ENCODE data around the gene MGAT5B.
A peak's percentile ranks its signal among the peaks of the same experiment; 100 is the strongest.

MGAT5B gene

DNA sequence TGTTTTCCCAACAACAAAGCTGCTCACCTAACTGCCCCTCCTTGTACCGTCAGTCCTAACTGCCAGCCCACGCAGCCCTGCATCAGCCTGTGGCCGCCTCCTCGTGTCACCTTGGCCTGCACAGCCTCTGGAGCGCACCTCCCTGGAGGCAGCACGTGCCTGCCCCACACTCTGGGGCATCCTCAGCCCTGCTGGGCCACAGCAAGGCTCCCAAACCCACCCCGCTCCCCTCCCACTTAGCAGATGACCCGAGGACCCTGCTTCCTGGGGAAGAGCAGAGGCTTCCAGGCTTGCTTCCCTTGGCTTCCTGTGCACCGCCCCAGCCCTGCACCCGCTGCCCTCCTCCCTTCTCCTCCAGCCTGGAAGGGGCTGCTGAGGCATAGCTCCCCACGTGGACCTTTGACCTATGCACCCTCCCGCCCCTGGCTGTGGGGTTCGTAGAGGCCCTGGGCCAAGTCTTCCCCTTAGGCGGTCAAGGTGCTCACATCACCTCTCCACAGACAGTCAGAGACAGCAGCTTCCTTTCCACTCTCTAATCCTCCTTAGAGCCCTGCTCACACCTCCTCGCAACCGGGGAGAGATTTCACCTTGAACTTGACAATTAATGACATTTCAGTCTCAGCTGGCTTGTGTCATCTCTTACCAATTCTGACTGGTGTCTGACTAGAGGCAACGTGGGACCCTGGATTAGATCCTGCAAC is 115.0 kb downstream of the MGAT5B start:
- Histone ChIP-seq H3K27me3 (ENCODE audit: control insufficient read depth, insufficient read depth, low read length, poor library complexity, severe bottlenecking) (no peaks in the 10 kb centered on the region), H3K4me3 (ENCODE audit: insufficient read depth, low read depth, low read length) (no peak overlapping the region), H3K4me1 (ENCODE audit: control insufficient read depth, insufficient read depth, low read length) (peaks cover 10% of the 10 kb centered on the region), H3K27ac (ENCODE audit: insufficient read depth, low read depth, low read length, poor library complexity, severe bottlenecking) (no peak overlapping the region), H3K9me3 (ENCODE audit: control insufficient read depth, low read length) (no peaks in the 10 kb centered on the region), H3K36me3 (ENCODE audit: control insufficient read depth, insufficient read depth, low read length) (no peaks in the 10 kb centered on the region)
- WGBS, 2 experiments: 71 to 74% methylated on average over 17 of the region's 17 CpGs

DNA sequence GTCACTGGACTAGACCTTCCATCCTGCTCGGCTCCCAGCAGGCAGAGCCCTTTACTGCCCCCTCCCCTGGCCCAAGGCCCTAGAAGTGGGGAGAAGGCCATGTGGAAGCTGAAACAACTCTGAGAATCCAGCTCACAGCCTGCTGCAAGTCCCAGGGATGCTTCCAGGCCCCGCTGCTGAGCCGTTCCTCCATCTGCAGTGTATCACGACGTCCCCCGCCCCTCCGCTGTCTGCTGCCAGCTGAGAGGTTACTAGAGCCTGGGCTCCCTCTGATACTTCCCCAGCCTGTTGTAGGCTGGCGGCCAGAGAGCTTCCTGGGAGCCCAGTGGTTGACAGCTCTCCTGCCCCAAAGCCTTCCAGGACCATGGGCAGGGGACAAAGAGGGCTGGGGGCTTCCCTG is 118.2 kb downstream of the MGAT5B start:
- Histone ChIP-seq H3K36me3 (ENCODE audit: control insufficient read depth, insufficient read depth, low read length) (no peaks in the 10 kb centered on the region), H3K27ac (ENCODE audit: insufficient read depth, low read depth, low read length, poor library complexity, severe bottlenecking) (no peak overlapping the region), H3K27me3 (ENCODE audit: control insufficient read depth, insufficient read depth, low read length, poor library complexity, severe bottlenecking) (no peaks in the 10 kb centered on the region), H3K4me3 (ENCODE audit: insufficient read depth, low read depth, low read length) (no peak overlapping the region), H3K4me1 (ENCODE audit: control insufficient read depth, insufficient read depth, low read length) (peaks cover 10% of the 10 kb centered on the region), H3K9me3 (ENCODE audit: control insufficient read depth, low read length) (no peaks in the 10 kb centered on the region)
- 68 to 69% methylated on average over 8 of the region's 8 CpGs for WGBS, 2 experiments

DNA sequence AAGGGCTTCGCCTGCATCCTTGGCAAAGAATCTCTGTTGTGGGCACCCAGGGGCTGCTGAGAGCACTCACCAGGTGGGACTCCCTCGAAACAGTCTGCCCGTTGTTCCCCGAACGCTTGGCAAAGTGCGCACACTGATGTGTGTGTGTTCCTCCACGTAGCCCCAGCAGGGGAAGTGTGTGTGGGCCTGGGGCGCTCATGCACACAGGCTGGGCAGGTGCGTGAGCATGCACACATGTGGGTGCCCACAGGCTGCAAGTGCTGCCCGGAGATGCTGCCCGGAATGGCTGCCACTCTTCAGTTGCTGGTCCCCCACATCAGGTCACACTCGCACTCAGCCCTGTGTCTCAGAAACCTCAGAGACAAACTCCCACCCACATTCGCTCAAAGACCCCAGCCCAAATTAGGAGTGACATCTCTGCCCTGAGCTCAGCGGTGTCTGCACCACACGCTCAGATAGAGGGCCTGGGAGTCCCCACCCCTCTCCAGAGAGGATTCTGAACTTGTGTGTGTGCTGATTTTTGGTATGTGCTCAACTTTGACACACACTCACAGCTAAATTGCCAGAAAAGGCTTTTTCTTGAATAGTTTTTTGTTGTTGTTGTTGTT is 119.4 kb downstream of the MGAT5B start:
- Histone ChIP-seq H3K4me1 (ENCODE audit: control insufficient read depth, insufficient read depth, low read length) (peaks cover 6% of the 10 kb centered on the region), H3K9me3 (ENCODE audit: control insufficient read depth, low read length) (no peaks in the 10 kb centered on the region), H3K36me3 (ENCODE audit: control insufficient read depth, insufficient read depth, low read length) (no peaks in the 10 kb centered on the region), H3K4me3 (ENCODE audit: insufficient read depth, low read depth, low read length) (no peak overlapping the region), H3K27ac (ENCODE audit: insufficient read depth, low read depth, low read length, poor library complexity, severe bottlenecking) (no peak overlapping the region), H3K27me3 (ENCODE audit: control insufficient read depth, insufficient read depth, low read length, poor library complexity, severe bottlenecking) (no peaks in the 10 kb centered on the region)
- WGBS, 2 experiments: 89 to 91% methylated on average over 15 of the region's 15 CpGs

DNA sequence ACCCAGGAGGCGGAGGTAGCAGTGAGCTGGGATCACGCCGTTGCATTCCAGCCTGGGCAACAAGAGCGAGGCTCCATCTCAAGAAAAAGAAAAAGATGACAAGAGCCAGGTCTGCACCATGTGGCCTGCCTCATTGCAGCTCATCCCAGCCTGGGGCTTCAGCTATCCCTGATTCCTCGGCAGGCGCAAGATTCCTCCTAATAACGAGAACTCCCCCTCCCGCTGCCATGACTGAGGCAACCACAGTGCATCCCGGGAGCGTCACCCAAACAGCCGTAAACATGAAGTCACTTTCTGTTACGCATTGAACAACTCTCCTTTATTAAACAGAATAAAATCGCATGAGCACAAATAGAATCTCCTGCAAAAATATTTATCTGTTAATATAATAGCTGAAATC is 120.6 kb downstream of the MGAT5B start:
- H3K9me3 ChIP-seq (ENCODE audit: control insufficient read depth, low read length): no peaks in the 10 kb centered on the region

DNA sequence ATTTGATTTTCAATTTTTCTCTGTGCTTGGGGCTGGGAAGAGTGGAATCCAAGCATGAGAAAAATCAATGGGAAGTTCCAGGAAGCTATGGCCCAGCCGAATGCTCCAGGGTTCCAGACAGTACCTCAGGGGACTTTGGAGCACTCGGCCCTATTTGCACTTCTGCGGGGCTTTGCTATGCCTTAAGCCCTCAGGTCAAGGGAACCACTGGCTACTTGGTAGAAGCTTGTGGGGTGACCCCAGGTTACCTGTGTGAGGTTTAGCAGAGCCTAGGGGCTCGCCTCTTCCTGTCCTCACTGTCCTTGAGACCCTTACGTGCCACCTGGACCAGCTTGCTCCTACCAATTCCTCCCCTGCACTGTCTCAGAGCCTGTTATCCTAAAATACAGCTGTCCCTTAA is 121.3 kb downstream of the MGAT5B start:
- peaks cover 4% of the 10 kb centered on the region for H3K4me1 ChIP-seq (ENCODE audit: control insufficient read depth, insufficient read depth, low read length)
- H3K4me3 ChIP-seq (ENCODE audit: insufficient read depth, low read depth, low read length): no peak overlapping the region
- no peaks in the 10 kb centered on the region for H3K36me3 ChIP-seq (ENCODE audit: control insufficient read depth, insufficient read depth, low read length)
- H3K27ac ChIP-seq (ENCODE audit: insufficient read depth, low read depth, low read length, poor library complexity, severe bottlenecking): no peak overlapping the region
- 87 to 88% methylated on average over 5 of the region's 5 CpGs for WGBS, 2 experiments
- H3K9me3 ChIP-seq (ENCODE audit: control insufficient read depth, low read length): no peaks in the 10 kb centered on the region
- no peaks in the 10 kb centered on the region for H3K27me3 ChIP-seq (ENCODE audit: control insufficient read depth, insufficient read depth, low read length, poor library complexity, severe bottlenecking)

More for the DNA sequence above, 120.6 kb downstream of the MGAT5B start:
- no peaks in the 10 kb centered on the region for H3K36me3 ChIP-seq (ENCODE audit: control insufficient read depth, insufficient read depth, low read length)
- H3K27me3 ChIP-seq (ENCODE audit: control insufficient read depth, insufficient read depth, low read length, poor library complexity, severe bottlenecking): no peaks in the 10 kb centered on the region
- H3K27ac ChIP-seq (ENCODE audit: insufficient read depth, low read depth, low read length, poor library complexity, severe bottlenecking): no peak overlapping the region
- H3K4me3 ChIP-seq (ENCODE audit: insufficient read depth, low read depth, low read length): no peak overlapping the region
- no peaks in the 10 kb centered on the region for H3K4me1 ChIP-seq (ENCODE audit: control insufficient read depth, insufficient read depth, low read length)
- 91% methylated on average over 12 to 13 of the region's 13 CpGs for WGBS, 2 experiments

DNA sequence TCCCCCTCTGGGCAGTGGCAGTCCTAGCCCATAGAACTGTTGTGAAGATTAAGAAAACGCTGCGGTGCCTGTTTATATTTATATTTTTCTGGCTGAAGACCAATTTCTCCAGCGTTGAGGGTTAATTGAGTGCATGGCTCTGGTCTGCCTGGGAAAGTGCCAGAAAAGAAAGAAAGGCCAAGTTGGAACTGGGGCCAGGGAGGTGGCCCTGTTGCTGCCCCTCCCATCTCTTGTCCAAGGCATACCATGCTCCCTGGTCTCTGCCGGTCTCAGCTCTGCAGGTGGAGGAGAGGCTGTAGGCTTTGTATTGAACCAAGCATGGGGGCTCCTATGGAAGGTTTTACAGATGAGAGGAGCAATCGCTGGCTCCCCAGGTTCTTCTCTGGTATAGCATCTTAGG is 124.7 kb downstream of the MGAT5B start:
- no peaks in the 10 kb centered on the region for H3K36me3 ChIP-seq (ENCODE audit: control insufficient read depth, insufficient read depth, low read length)
- no peak overlapping the region for H3K4me3 ChIP-seq (ENCODE audit: insufficient read depth, low read depth, low read length)
- no peak overlapping the region for H3K27ac ChIP-seq (ENCODE audit: insufficient read depth, low read depth, low read length, poor library complexity, severe bottlenecking)
- H3K27me3 ChIP-seq (ENCODE audit: control insufficient read depth, insufficient read depth, low read length, poor library complexity, severe bottlenecking): no peaks in the 10 kb centered on the region
- 78 to 89% methylated on average over 5 of the region's 5 CpGs for WGBS, 2 experiments
- peaks cover 21% of the 10 kb centered on the region for H3K4me1 ChIP-seq (ENCODE audit: control insufficient read depth, insufficient read depth, low read length)
- H3K9me3 ChIP-seq (ENCODE audit: control insufficient read depth, low read length): no peaks in the 10 kb centered on the region

DNA sequence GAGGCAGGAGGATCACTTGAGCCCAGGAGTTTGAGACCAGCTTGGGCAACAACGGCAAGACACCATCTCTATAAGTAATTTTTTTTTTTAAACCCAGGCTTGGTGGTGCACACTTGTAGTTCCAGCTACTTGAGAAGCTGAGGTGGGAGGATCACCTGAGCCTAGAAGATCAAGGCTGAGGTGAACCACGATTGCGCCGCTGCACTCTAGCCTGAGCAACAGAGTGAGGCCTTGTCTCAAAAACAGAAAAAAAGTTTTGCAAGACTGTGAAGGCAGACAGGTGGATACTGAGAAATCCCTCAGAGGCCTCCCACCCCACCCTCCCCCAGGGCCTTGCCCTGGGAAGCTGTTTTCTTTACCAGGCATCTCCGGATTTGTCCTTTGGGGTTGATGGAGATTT is 125.4 kb downstream of the MGAT5B start:
- 45 to 57% methylated on average over 4 to 5 of the region's 5 CpGs for WGBS, 2 experiments
- H3K36me3 ChIP-seq (ENCODE audit: control insufficient read depth, insufficient read depth, low read length): no peaks in the 10 kb centered on the region
- H3K9me3 ChIP-seq (ENCODE audit: control insufficient read depth, low read length): no peaks in the 10 kb centered on the region
- peak overlapping the region; percentile 28 for H3K27ac ChIP-seq (ENCODE audit: insufficient read depth, low read depth, low read length, poor library complexity, severe bottlenecking)
- H3K4me1 ChIP-seq (ENCODE audit: control insufficient read depth, insufficient read depth, low read length): peaks cover 26% of the 10 kb centered on the region
- no peaks in the 10 kb centered on the region for H3K27me3 ChIP-seq (ENCODE audit: control insufficient read depth, insufficient read depth, low read length, poor library complexity, severe bottlenecking)
- no peak overlapping the region for H3K4me3 ChIP-seq (ENCODE audit: insufficient read depth, low read depth, low read length)

DNA sequence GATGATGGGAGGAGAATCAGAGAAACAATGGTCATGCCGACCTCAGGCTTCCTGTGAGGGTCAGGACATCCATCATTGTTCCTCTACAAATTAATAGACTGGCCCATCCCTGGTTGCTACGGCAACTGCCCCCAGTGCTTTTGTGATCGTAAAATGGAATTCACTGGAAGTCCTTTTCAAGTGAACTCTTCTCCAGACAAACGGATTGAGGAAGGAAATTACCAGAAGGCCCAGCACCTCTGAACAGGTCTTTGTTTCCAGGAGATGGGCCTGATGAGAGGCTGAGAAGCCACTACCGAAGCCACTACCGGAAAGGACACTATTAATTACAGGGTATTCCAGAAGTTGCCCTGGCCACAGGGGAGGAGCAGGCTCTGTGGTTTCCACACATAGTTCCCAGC is 126.0 kb downstream of the MGAT5B start:
- H3K9me3 ChIP-seq (ENCODE audit: control insufficient read depth, low read length): no peaks in the 10 kb centered on the region
- H3K27me3 ChIP-seq (ENCODE audit: control insufficient read depth, insufficient read depth, low read length, poor library complexity, severe bottlenecking): no peaks in the 10 kb centered on the region
- no peaks in the 10 kb centered on the region for H3K36me3 ChIP-seq (ENCODE audit: control insufficient read depth, insufficient read depth, low read length)
- H3K4me3 ChIP-seq (ENCODE audit: insufficient read depth, low read depth, low read length): no peak overlapping the region
- H3K27ac ChIP-seq (ENCODE audit: insufficient read depth, low read depth, low read length, poor library complexity, severe bottlenecking): peak overlapping the region; percentile 28
- 35 to 37% methylated on average over 6 of the region's 6 CpGs for WGBS, 2 experiments
- H3K4me1 ChIP-seq (ENCODE audit: control insufficient read depth, insufficient read depth, low read length): peaks cover 29% of the 10 kb centered on the region

DNA sequence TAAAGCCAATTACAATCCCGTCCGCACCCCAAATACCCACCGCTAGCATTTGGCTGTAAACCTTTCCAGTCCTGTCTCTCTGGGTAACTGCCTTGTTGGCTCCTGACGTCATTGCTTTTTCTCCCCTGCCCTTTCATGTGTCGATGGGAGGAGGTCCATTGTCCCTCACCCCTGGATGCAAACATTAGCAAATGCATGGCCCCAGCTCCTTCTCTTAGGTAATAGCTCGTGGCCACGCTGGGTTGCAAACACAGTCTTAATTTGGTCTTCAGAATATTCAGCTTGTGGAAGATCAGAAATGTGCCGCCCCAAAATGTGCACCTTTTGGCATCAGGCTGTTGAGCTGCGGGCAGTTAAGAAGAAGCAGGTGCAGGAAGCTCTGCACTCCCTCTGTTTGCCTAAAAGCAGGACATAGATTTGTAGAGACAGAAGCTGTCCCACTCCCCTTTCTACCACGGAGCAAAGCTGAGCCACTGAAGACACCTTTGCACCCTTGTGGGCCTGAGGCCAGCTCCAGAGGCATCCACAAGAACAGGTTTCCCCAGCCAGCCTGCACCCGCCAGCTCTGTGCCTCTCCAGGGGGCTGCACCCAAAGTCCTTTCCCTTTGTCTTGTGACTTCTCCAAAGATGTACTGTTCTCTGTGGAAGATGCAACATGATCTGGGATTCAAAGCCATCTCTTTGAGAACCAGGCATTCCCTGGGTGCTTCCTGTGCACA is 127.3 kb downstream of the MGAT5B start:
- Histone ChIP-seq H3K4me3 (ENCODE audit: insufficient read depth, low read depth, low read length) (no peak overlapping the region), H3K36me3 (ENCODE audit: control insufficient read depth, insufficient read depth, low read length) (no peaks in the 10 kb centered on the region), H3K4me1 (ENCODE audit: control insufficient read depth, insufficient read depth, low read length) (peaks cover 29% of the 10 kb centered on the region), H3K27ac (ENCODE audit: insufficient read depth, low read depth, low read length, poor library complexity, severe bottlenecking) (peak overlapping the region; percentile 44), H3K27me3 (ENCODE audit: control insufficient read depth, insufficient read depth, low read length, poor library complexity, severe bottlenecking) (no peaks in the 10 kb centered on the region), H3K9me3 (ENCODE audit: control insufficient read depth, low read length) (no peaks in the 10 kb centered on the region)
- WGBS, 2 experiments: 25 to 27% methylated on average over 11 of the region's 11 CpGs

Measured in ectodermal cell (in vitro differentiated cells).